Spleen (tissue), 11 donors: ENCODE results near the gene PEX10. TPM values are rescaled to one million over a fixed set of nuclear protein-coding genes. Genes with fewer than 3 reads are reported as not detected.

ENCODE experiments used
- DNase-seq: peaks from one replicate; pipeline ENCODE4 v3.0.0-alpha.2; 2020
- H3K27ac ChIP-seq, 8 donors: fragments of 200-600 bp; sonication (generic) in 7 of 8; 1 replicate in 4 of 8; 2 replicates in 4 of 8; pipeline versions ENCODE4 v1.5.0 to v1.8.0; 2016 to 2021; ENCODE audit warnings: inconsistent platforms in 4 of 8, mild to moderate bottlenecking in 4 of 8, moderate library complexity in 1 of 8
- H3K27me3 ChIP-seq, 7 donors: fragments of 200-600 bp; sonication (generic) in 6 of 7; replicated peaks in 1 of 7; 1 replicate in 4 of 7; 2 replicates in 3 of 7; pipeline versions ENCODE4 v1.5.0 to v1.8.0; 2016 to 2021; ENCODE audit warnings: inconsistent platforms in 3 of 7, mild to moderate bottlenecking in 1 of 7
- H3K36me3 ChIP-seq, 6 donors: fragments of 200-600 bp; sonication (generic) in 5 of 6; 1 replicate in 4 of 6; 2 replicates in 2 of 6; pipeline versions ENCODE4 v1.5.0 to v1.8.0; 2016 to 2021; ENCODE audit warnings: inconsistent platforms in 2 of 6
- H3K4me1 ChIP-seq, 6 donors: fragments of 200-600 bp; sonication (generic) in 5 of 6; 1 replicate in 3 of 6; 2 replicates in 3 of 6; pipeline versions ENCODE4 v1.5.0 to v1.8.0; 2016 to 2021; ENCODE audit warnings: inconsistent platforms in 3 of 6
- H3K4me3 ChIP-seq, 8 donors: fragments of 200-600 bp; sonication (generic) in 7 of 8; 1 replicate in 4 of 8; 2 replicates in 4 of 8; pipeline versions ENCODE4 v1.5.0 to v1.8.0; 2016 to 2021; ENCODE audit warnings: inconsistent platforms in 4 of 8, mild to moderate bottlenecking in 4 of 8, moderate library complexity in 2 of 8
- H3K9me3 ChIP-seq, 8 donors: fragments of 200-600 bp; sonication (generic) in 7 of 8; 1 replicate in 4 of 8; 2 replicates in 4 of 8; pipeline versions ENCODE4 v1.5.0 to v1.8.0; 2016 to 2021; ENCODE audit warnings: inconsistent platforms in 4 of 8
- POLR2A ChIP-seq, 3 donors: fragments of 450-650 bp; IDR thresholded peaks; one replicate each; pipeline ENCODE4 v1.5.1; 2017; ENCODE audit warnings: antibody characterized with exemption in 3 of 3, mild to moderate bottlenecking in 1 of 3
- POLR2AphosphoS5 ChIP-seq, 3 donors: sonication (generic); formaldehyde crosslinking; IDR thresholded peaks; one replicate each; pipeline ENCODE4 v1.5.1; 2017; ENCODE audit warnings: antibody characterized with exemption in 3 of 3
- WGBS, 5 donors: extraction: QIAGEN DNeasy Blood & Tissue Kit in 3 of 5; methylation state at CpG; one replicate each; pipeline versions ENCODE4 v1.1.5 to v1.1.7; 2013 to 2018; 5-methylcytosine and 5-hydroxymethylcytosine counted together
- intact Hi-C: fragments of 100-400 bp; cut with DNase I; formaldehyde crosslinking; loops from one replicate; pipeline ENCODE4 v1.15.0; 2023; ENCODE audit warnings: low total_unique reads
- polyA plus RNA-seq, 3 donors: library from polyadenylated mRNA; stranded (reverse); fragments of 200-250 nt; gene quantifications; one replicate each; pipeline ENCODE4 v1.2.1, GENCODE V29; 2013
- total RNA-seq, 7 donors: library from RNA; depleted of rRNA in 3 of 7; stranded (reverse); fragments of >200 nt in 3 of 7; fragmentation: NEBNext Ultra II Directional in 4 of 7; extraction: Animal tissue kit (Norgen Biotek cat#: 25700) in 4 of 7; gene quantifications; one replicate each; pipeline versions ENCODE4 v1.1.0 to v1.2.1, GENCODE V29; 2016 to 2021
- TF ChIP-seq, protein P1 (sequence below), 11 experiments: fragments of 200-600 bp in 7 of 11; fragments of 450-650 bp in 4 of 11; sonication (generic) in 4 of 11; IDR thresholded peaks in 8 of 11; conservative IDR thresholded peaks in 3 of 11; 1 replicate in 7 of 11; 2 replicates in 4 of 11; pipeline versions ENCODE4 v1.4.0 to v1.8.0; 2016 to 2021; ENCODE audit warnings: antibody characterized with exemption in 11 of 11, inconsistent platforms in 4 of 11, mild to moderate bottlenecking in 1 of 11
- donor health status: healthy with polysubstance abuse.
- donor health status: DM: no; HTN: no; CAD: no; lungs with moderate emphysema.
- donor health status: DM: no; HTN: no; CAD: no.
- donor health status: Bipolar disorder and iron deficiency.
- donor health status: healthy.
- donor health status: DM: no; HTN: no; CAD: no.
- donor health status: DM: yes; HTN: yes; CAD: no.

The PEX10 gene
- total and polyA plus RNA-seq, 10 donors = 10.2 to 19.1 (median 16.1) TPM

DNA sequence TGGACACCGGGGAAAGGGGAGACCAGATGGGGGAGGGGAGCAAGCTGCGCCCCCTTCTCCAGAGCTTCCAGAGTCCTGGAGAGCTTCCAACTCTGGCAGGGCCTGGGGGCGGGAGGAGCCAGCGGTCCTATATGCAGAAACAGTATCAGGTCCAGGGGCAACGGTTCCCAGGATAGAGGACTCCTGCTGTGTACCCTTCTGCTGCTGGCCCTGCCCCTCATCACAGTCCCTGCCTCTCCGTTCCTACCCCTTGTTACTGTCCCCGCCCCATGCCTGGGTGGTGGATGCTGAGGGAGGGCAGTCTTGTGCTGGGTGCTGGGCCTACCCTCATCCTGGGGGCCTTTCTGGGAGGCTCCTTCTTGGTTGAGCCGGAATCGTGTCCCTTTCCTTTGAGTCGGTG is 19.2 kb upstream of the PEX10 start:
- H3K9me3 ChIP-seq = peaks cover 0 to 15% (median 10%) of the 10 kb centered on the region in 8 donors
- no peak for DNase-seq
- TF ChIP-seq POLR2AphosphoS5 (IDR thresholded peaks at IDR 0.05) = no peak
- TF ChIP-seq, protein P1, sequence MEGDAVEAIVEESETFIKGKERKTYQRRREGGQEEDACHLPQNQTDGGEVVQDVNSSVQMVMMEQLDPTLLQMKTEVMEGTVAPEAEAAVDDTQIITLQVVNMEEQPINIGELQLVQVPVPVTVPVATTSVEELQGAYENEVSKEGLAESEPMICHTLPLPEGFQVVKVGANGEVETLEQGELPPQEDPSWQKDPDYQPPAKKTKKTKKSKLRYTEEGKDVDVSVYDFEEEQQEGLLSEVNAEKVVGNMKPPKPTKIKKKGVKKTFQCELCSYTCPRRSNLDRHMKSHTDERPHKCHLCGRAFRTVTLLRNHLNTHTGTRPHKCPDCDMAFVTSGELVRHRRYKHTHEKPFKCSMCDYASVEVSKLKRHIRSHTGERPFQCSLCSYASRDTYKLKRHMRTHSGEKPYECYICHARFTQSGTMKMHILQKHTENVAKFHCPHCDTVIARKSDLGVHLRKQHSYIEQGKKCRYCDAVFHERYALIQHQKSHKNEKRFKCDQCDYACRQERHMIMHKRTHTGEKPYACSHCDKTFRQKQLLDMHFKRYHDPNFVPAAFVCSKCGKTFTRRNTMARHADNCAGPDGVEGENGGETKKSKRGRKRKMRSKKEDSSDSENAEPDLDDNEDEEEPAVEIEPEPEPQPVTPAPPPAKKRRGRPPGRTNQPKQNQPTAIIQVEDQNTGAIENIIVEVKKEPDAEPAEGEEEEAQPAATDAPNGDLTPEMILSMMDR (IDR thresholded peaks at IDR 0.05 in 8 of 11, conservative IDR thresholded peaks at IDR 0.05 in 3 of 11) = no peak
- no peak for TF ChIP-seq POLR2A (IDR thresholded peaks at IDR 0.05)
- no peak overlapping the region for H3K4me3 ChIP-seq
- peaks cover 0 to 92% (median 18%) of the 10 kb centered on the region in 7 donors for H3K27me3 ChIP-seq
- H3K4me1 ChIP-seq = no peaks in the 10 kb centered on the region
- H3K27ac ChIP-seq = no peak overlapping the region
- no peaks in the 10 kb centered on the region for H3K36me3 ChIP-seq
- 68 to 84% (median 76%) methylated on average over 6 to 10 of the region's 10 CpGs for WGBS, 5 donors
- intact Hi-C loops = no loop called here

DNA sequence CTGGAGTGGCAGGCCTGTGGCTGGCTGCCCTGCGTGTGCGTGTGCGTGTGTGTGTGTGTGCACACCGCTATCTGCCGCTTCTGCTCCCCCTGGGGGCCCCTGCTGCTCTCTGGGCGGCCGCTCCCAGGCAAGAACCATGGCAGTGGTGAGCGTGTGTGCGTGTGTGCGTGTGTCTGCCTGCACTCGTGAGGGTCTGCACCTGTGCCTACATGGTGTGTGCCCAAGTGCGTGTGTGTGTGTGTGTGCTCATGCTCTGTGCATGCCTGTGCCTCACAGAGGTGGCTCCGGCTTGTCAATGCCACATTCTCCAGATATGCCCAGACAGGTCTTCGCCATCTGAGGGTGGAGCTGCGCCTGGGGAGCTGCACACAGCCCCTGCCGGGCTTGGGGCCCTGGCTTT is 18.7 kb upstream of the PEX10 start:
- WGBS, 5 donors = 49 to 69% (median 53%) methylated on average over 3 to 16 of the region's 16 CpGs
- TF ChIP-seq, protein P1 (IDR thresholded peaks at IDR 0.05 in 8 of 11, conservative IDR thresholded peaks at IDR 0.05 in 3 of 11) = no peak
- TF ChIP-seq POLR2AphosphoS5 (IDR thresholded peaks at IDR 0.05) (no peak), POLR2A (IDR thresholded peaks at IDR 0.05) (no peak)
- Histone ChIP-seq H3K27me3 (peaks cover 0 to 96% (median 18%) of the 10 kb centered on the region in 7 donors), H3K27ac (no peak overlapping the region), H3K9me3 (peaks cover 0 to 15% (median 10%) of the 10 kb centered on the region in 8 donors), H3K4me3 (no peak overlapping the region), H3K36me3 (no peaks in the 10 kb centered on the region), H3K4me1 (no peaks in the 10 kb centered on the region)
- no peak for DNase-seq
- intact Hi-C loops = no loop called here

DNA sequence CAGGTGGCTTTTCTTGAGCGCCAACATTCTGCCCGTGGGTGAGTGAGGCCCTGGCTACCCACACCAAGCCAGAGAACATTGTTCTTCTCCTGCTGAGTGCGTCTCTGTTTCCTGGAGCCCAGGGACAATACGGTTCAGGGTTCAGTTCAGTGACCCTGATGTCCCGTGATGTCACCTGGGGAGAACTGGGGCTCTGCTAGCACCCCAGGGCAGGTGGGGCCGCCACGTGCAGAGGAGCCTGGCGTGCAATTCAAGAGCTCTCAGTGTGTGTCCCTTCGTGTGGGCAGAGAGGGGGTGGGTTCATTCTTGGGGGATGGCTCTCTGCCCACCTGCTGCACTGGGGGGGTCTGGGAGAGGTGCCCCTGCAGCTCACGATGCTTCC is 18.2 kb upstream of the PEX10 start:
- Histone ChIP-seq H3K9me3 (peaks cover 0 to 15% (median 10%) of the 10 kb centered on the region in 8 donors), H3K36me3 (no peaks in the 10 kb centered on the region), H3K4me1 (no peaks in the 10 kb centered on the region), H3K27me3 (peaks cover 0 to 95% (median 18%) of the 10 kb centered on the region in 7 donors), H3K4me3 (no peak overlapping the region), H3K27ac (no peak overlapping the region)
- intact Hi-C loops = no loop called here
- no peak for DNase-seq
- 62 to 79% (median 71%) methylated on average over 6 to 10 of the region's 10 CpGs for WGBS, 5 donors
- TF ChIP-seq, protein P1 (IDR thresholded peaks at IDR 0.05 in 8 of 11, conservative IDR thresholded peaks at IDR 0.05 in 3 of 11) = no peak
- no peak for TF ChIP-seq POLR2A (IDR thresholded peaks at IDR 0.05)

DNA sequence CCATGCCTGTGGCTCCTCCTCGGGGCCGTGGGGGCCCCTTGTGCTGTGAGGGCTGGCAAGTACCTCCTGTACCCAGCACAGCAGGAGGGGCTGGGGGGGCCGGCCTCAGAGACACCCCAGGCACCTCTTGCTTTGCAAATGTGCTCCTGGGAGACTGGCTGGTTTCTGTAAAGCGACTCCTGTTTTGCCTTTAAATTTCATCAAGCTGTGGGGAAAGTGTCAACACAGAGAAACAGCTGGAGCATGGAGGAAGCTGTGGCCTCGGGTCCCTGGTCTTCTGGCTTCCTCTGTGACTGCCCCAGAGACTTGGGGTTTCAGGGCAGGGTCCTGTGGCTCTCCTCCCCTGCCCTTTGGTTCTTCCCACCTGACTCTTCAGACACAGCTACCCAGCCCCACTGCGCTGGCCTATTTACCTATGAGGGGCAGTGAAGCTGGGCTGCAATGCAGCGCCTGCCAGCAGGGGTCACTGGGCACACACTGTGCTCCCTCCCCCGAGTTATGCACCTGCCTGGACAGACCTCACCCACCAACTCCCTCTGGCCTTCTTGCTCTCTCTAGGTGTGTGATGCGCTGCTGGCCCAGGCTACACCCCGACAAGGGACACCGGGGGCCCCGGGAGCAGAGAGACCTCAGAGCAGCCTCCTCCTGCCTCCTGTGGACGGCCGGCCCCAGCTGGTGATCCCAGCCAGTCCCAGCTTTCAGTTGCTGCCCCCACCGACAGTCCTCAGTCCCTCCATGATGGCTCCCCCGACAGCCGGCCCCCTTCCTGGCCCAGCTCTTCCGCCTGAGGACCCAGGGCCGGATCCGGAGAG is 17.6 kb upstream of the PEX10 start:
- intact Hi-C loops = no loop called here
- H3K4me1 ChIP-seq = no peaks in the 10 kb centered on the region
- peaks cover 0 to 15% (median 10%) of the 10 kb centered on the region in 8 donors for H3K9me3 ChIP-seq
- no peak for DNase-seq
- no peak overlapping the region for H3K4me3 ChIP-seq
- H3K27ac ChIP-seq = no peak overlapping the region
- 70 to 83% (median 72%) methylated on average over 18 to 20 of the region's 20 CpGs for WGBS, 5 donors
- H3K27me3 ChIP-seq = peaks cover 0 to 89% (median 18%) of the 10 kb centered on the region in 7 donors
- TF ChIP-seq POLR2AphosphoS5 (IDR thresholded peaks at IDR 0.05) (no peak), POLR2A (IDR thresholded peaks at IDR 0.05) (no peak)
- TF ChIP-seq, protein P1 (IDR thresholded peaks at IDR 0.05 in 8 of 11, conservative IDR thresholded peaks at IDR 0.05 in 3 of 11) = peak in 6 of 11 experiments; percentile 13 to 55 (median 32)
- no peaks in the 10 kb centered on the region for H3K36me3 ChIP-seq
